ENCODE results near the gene GLUD2. TPM values are rescaled to one million over a fixed set of nuclear protein-coding genes. Genes with fewer than 3 reads are reported as not detected.

Gene GLUD2
- total RNA-seq, 2 experiments from 2014 or later, result 0.41 TPM; not detected in 1

- no peak overlapping the region for H3K4me3 ChIP-seq (ENCODE audit: low read depth, low read length, poor library complexity, severe bottlenecking)
- H3K36me3 ChIP-seq (ENCODE audit: insufficient read depth, low read length), result no peaks in the 10 kb centered on the region
- no peak overlapping the region for H3K27ac ChIP-seq (ENCODE audit: low read depth, low read length, poor library complexity, severe bottlenecking)
- H4K20me1 ChIP-seq (ENCODE audit: insufficient read depth, low read length), result no peaks in the 10 kb centered on the region
- no TSS peak for BruUV-seq (replicated peaks)
- H3K4me2 ChIP-seq (ENCODE audit: low read length), result no peak overlapping the region
- no peaks in the 10 kb centered on the region for H3K79me2 ChIP-seq (ENCODE audit: insufficient read depth, low read depth, low read length)
- H3K4me1 ChIP-seq (ENCODE audit: insufficient read depth, low read length, poor library complexity, severe bottlenecking), result no peaks in the 10 kb centered on the region
- CTCF ChIA-PET (ENCODE audit: unreplicated experiment), result no interaction called here
- no peaks in the 10 kb centered on the region for H3K9me2 ChIP-seq (ENCODE audit: insufficient read depth, low read length)
- DNase-seq (ENCODE audit: low spot score), result no peak
- intact Hi-C loops (cut with micrococcal nuclease; ENCODE audit: unreplicated experiment), result no loop called here
- H2AFZ ChIP-seq (ENCODE audit: low read length), result no peak overlapping the region
- POLR2A ChIA-PET, result interaction anchor here (0.6 to 0.8 kb wide), 2 partner anchors 23 to 34 kb away, joined by 3 read pairs; no protein-coding TSS in a partner anchor
- H3K9me3 ChIP-seq (ENCODE audit: low read length), result no peaks in the 10 kb centered on the region
- TF ChIP-seq EZH2phosphoT487 (IDR thresholded peaks at IDR 0.05; ENCODE audit: borderline replicate concordance, low read depth, low read length), result no peak
- no peak for TF ChIP-seq CTCF (conservative IDR thresholded peaks at IDR 0.05; ENCODE audit: low read length)
Observed at GRCh38 chrX:121052122-121052521, 4.7 kb downstream of the GLUD2 start.

- intact Hi-C loops (cut with micrococcal nuclease; ENCODE audit: unreplicated experiment), result no loop called here
- Histone ChIP-seq H3K27ac (ENCODE audit: low read depth, low read length, poor library complexity, severe bottlenecking) (no peak overlapping the region), H3K9me2 (ENCODE audit: insufficient read depth, low read length) (no peaks in the 10 kb centered on the region)
Observed at GRCh38 chrX:121062289-121062688, 14.9 kb downstream of the GLUD2 start.

More at GRCh38 chrX:121062289-121062688, 14.9 kb downstream of the GLUD2 start:
- no peaks in the 10 kb centered on the region for H3K9me3 ChIP-seq (ENCODE audit: low read length)
- no peak overlapping the region for H3K4me3 ChIP-seq (ENCODE audit: low read depth, low read length, poor library complexity, severe bottlenecking)
- H3K36me3 ChIP-seq (ENCODE audit: insufficient read depth, low read length), result no peaks in the 10 kb centered on the region
- no peak overlapping the region for H3K4me2 ChIP-seq (ENCODE audit: low read length)
- BruUV-seq (replicated peaks), result no TSS peak
- no peak overlapping the region for H2AFZ ChIP-seq (ENCODE audit: low read length)
- ChIA-PET POLR2A (interaction anchor here (0.7 kb wide), 1 partner anchor 26 kb away, joined by 3 read pairs; no protein-coding TSS in a partner anchor), CTCF (ENCODE audit: unreplicated experiment) (no interaction called here)
- no peak for TF ChIP-seq CTCF (conservative IDR thresholded peaks at IDR 0.05; ENCODE audit: low read length)
- no peak for TF ChIP-seq EZH2phosphoT487 (IDR thresholded peaks at IDR 0.05; ENCODE audit: borderline replicate concordance, low read depth, low read length)
- H4K20me1 ChIP-seq (ENCODE audit: insufficient read depth, low read length), result no peaks in the 10 kb centered on the region
- no peaks in the 10 kb centered on the region for H3K79me2 ChIP-seq (ENCODE audit: insufficient read depth, low read depth, low read length)
- DNase-seq (ENCODE audit: low spot score), result no peak
- no peaks in the 10 kb centered on the region for H3K4me1 ChIP-seq (ENCODE audit: insufficient read depth, low read length, poor library complexity, severe bottlenecking)
